Tibial nerve (tissue), 3 donors: ENCODE results near the gene SMPD4.
"Not testable (repeated sequence)": the region's sequence is repeated elsewhere in the genome, so short reads cannot be mapped to it uniquely, and the experiment has no call there.

ENCODE experiments used
- POLR2A ChIP-seq, 2 donors: fragments of 450-650 bp; IDR thresholded peaks; one replicate each; pipeline ENCODE4 v1.6.1; 2017; ENCODE audit warnings: antibody characterized with exemption in 2 of 2, mild to moderate bottlenecking in 2 of 2, moderate library complexity in 2 of 2
- TF ChIP-seq, protein P1 (sequence below), 5 experiments: fragments of 200-600 bp in 3 of 5; fragments of 450-650 bp in 2 of 5; sonication (generic) in 3 of 5; IDR thresholded peaks; one replicate each; pipeline ENCODE4 v1.5.1; 2016 to 2019; ENCODE audit warnings: antibody characterized with exemption in 5 of 5, mild to moderate bottlenecking in 3 of 5, moderate library complexity in 2 of 5

DNA sequence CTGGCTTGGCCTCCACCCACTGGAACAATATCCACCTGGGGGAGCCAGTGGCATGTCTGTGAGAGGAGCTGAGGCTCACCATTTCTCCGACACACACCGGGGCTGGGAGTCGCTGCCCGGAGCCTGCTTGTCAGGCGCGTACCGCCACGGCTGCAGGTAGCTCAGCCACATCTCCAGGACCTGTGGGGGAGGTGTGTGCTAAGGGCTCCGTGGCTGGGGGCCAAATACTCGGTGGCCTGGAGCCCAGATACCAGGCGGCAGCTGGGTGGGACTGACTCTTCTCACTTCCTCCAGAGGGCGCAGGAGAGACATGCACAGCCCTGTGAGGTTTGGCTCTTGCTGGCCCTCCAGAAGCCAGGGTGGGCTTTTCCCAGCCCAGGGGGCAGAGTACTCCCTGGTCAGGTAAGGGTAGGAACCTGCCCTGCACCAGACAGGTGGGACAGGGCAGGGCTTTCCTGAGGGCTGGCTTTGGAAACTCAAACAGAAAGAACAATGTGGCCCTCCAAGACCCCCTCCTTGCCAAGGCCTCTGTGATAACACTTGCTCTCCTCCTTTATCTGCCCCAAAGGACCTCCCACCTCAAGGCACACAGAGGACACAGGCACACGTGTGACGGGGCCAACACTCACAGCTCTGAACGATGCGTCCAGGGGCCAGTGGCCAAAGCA, 25.3 kb downstream of the SMPD4 start:
- TF ChIP-seq, protein P1, sequence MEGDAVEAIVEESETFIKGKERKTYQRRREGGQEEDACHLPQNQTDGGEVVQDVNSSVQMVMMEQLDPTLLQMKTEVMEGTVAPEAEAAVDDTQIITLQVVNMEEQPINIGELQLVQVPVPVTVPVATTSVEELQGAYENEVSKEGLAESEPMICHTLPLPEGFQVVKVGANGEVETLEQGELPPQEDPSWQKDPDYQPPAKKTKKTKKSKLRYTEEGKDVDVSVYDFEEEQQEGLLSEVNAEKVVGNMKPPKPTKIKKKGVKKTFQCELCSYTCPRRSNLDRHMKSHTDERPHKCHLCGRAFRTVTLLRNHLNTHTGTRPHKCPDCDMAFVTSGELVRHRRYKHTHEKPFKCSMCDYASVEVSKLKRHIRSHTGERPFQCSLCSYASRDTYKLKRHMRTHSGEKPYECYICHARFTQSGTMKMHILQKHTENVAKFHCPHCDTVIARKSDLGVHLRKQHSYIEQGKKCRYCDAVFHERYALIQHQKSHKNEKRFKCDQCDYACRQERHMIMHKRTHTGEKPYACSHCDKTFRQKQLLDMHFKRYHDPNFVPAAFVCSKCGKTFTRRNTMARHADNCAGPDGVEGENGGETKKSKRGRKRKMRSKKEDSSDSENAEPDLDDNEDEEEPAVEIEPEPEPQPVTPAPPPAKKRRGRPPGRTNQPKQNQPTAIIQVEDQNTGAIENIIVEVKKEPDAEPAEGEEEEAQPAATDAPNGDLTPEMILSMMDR (IDR thresholded peaks at IDR 0.05) = peak in 2 of 5 experiments; percentile 11 to 26
- TF ChIP-seq POLR2A (IDR thresholded peaks at IDR 0.05) = not testable (repeated sequence)
